Uterus (tissue), 4 donors: Measurements from ENCODE around the gene GMDS. TPM values are rescaled to one million over a fixed set of nuclear protein-coding genes. Genes with fewer than 3 reads are reported as not detected.

Experiments
- DNase-seq, 2 donors: peaks; one replicate each; pipeline ENCODE4 v3.0.0-alpha.2; 2019 to 2020
- H3K27ac ChIP-seq, 2 donors: fragments of 200-600 bp; sonication (generic); 1 replicate in 1 of 2; 2 replicates in 1 of 2; pipeline ENCODE4 v1.5.1; 2016 to 2018
- H3K27me3 ChIP-seq, 2 donors: fragments of 200-600 bp; sonication (generic); one replicate each; pipeline ENCODE4 v1.5.1; 2018 to 2019; ENCODE audit warnings: control low read depth in 1 of 2
- H3K36me3 ChIP-seq, 2 donors: fragments of 200-600 bp; sonication (generic); one replicate each; pipeline ENCODE4 v1.5.1; 2019; ENCODE audit warnings: control low read depth in 1 of 2
- H3K4me1 ChIP-seq, 2 donors: fragments of 200-600 bp; sonication (generic); one replicate each; pipeline ENCODE4 v1.5.1; 2018 to 2019; ENCODE audit warnings: control low read depth in 1 of 2
- H3K4me3 ChIP-seq, 2 donors: fragments of 200-600 bp; sonication (generic); 1 replicate in 1 of 2; 2 replicates in 1 of 2; pipeline ENCODE4 v1.5.1; 2018 to 2019; ENCODE audit warnings: mild to moderate bottlenecking in 1 of 2
- H3K9me3 ChIP-seq, 2 donors: fragments of 200-600 bp; sonication (generic); one replicate each; pipeline ENCODE4 v1.5.1; 2019; ENCODE audit warnings: control low read depth in 1 of 2
- POLR2A ChIP-seq, 2 donors: fragments of 450-650 bp; IDR thresholded peaks; one replicate each; pipeline ENCODE4 v1.6.1; 2016; ENCODE audit warnings: antibody characterized with exemption in 2 of 2, mild to moderate bottlenecking in 1 of 2, moderate library complexity in 1 of 2
- intact Hi-C: fragments of 100-400 bp; cut with DNase I; formaldehyde crosslinking; loops from one replicate; pipeline ENCODE4 v1.15.1; 2023; ENCODE audit warnings: low total_unique reads
- total RNA-seq, 4 donors: library from RNA; depleted of rRNA in 3 of 4; stranded (reverse); fragments of >200 nt in 3 of 4; gene quantifications; one replicate each; pipeline versions ENCODE4 v1.1.0 to v1.2.4, GENCODE V29; 2014 to 2023
- TF ChIP-seq, protein P1 (sequence below), 4 experiments: fragments of 200-600 bp in 2 of 4; fragments of 450-650 bp in 2 of 4; sonication (generic) in 2 of 4; IDR thresholded peaks; one replicate each; pipeline ENCODE4 v1.5.1; 2016 to 2019; ENCODE audit warnings: antibody characterized with exemption in 4 of 4, mild to moderate bottlenecking in 2 of 4, moderate library complexity in 1 of 4
- donor health status: DM: yes; HTN: yes; CAD: no.

The GMDS gene
- total RNA-seq, 4 donors from 2014 or later, result 5.3 to 17.4 (median 12.9) TPM

DNA sequence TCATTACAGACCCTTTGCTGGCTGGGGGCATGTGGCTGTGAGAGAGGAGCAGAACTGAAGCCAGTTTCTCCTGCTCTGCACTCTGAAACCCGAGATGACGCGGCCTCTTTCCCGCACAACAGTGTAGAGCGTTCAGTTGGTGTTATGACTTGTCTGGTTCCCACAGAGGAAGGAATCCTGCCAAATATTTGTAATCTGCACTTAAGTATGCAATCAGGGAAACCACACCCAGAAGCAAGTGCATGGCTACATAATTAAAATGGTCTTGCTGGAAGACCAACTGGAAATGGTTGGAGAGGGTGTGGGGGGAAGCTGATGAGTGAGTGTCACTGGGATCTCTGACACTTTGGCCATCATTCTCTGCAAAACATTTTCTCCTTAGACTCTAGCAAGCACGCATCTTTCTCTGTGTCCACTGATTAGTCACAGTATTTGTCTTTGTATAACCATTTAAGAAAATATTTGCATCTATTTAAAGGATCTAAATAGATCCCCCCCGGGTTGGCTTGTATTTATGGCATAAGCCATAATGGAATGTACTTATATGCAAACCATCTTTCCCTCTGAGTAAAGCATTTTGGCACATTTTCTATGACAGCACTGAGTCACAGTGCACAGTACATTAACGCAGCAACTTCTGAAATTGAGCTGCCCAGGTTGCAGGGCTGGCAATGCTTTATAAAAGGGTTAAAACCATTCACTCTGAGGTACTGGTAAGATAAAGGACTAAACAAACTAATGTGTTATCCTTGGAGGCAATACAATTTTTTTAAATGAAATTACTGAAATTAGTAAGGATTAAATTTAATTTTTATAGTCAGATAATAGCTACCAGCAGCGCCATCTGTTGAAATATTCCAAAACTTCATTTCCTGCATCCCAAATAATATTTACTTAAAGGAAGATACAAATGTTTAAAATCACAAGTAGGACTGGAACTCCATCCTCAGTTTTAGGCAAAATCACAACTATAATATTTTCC lies 559.0 kb downstream of the GMDS start:
- intact Hi-C loops, result no loop called here
- Histone ChIP-seq H3K9me3 (no peaks in the 10 kb centered on the region), H3K4me1 (no peaks in the 10 kb centered on the region), H3K36me3 (no peaks in the 10 kb centered on the region), H3K27me3 (no peaks in the 10 kb centered on the region), H3K27ac (no peak overlapping the region), H3K4me3 (no peak overlapping the region)
- TF ChIP-seq, protein P1, sequence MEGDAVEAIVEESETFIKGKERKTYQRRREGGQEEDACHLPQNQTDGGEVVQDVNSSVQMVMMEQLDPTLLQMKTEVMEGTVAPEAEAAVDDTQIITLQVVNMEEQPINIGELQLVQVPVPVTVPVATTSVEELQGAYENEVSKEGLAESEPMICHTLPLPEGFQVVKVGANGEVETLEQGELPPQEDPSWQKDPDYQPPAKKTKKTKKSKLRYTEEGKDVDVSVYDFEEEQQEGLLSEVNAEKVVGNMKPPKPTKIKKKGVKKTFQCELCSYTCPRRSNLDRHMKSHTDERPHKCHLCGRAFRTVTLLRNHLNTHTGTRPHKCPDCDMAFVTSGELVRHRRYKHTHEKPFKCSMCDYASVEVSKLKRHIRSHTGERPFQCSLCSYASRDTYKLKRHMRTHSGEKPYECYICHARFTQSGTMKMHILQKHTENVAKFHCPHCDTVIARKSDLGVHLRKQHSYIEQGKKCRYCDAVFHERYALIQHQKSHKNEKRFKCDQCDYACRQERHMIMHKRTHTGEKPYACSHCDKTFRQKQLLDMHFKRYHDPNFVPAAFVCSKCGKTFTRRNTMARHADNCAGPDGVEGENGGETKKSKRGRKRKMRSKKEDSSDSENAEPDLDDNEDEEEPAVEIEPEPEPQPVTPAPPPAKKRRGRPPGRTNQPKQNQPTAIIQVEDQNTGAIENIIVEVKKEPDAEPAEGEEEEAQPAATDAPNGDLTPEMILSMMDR (IDR thresholded peaks at IDR 0.05), result no peak
- TF ChIP-seq POLR2A (IDR thresholded peaks at IDR 0.05), result no peak
- DNase-seq, result no peak

DNA sequence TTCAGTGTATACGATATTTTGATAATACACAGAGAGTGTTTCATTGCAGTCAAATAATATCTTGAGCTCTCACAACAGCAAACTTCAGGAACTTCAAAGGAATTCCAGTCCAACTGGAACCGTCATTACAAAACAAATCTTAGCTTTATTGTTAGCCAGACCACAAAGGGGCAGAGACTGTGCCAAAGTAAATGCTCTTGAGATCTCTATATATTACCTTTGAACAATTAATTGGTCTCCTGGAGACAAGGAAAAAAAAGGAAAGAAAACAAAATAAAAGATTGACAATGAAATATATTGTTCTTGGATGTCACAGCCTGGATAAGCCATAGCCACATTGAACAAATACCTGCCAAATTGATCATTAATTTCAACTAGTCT lies 565.7 kb downstream of the GMDS start:
- DNase-seq, result no peak
- H3K27ac ChIP-seq, result no peak overlapping the region

DNA sequence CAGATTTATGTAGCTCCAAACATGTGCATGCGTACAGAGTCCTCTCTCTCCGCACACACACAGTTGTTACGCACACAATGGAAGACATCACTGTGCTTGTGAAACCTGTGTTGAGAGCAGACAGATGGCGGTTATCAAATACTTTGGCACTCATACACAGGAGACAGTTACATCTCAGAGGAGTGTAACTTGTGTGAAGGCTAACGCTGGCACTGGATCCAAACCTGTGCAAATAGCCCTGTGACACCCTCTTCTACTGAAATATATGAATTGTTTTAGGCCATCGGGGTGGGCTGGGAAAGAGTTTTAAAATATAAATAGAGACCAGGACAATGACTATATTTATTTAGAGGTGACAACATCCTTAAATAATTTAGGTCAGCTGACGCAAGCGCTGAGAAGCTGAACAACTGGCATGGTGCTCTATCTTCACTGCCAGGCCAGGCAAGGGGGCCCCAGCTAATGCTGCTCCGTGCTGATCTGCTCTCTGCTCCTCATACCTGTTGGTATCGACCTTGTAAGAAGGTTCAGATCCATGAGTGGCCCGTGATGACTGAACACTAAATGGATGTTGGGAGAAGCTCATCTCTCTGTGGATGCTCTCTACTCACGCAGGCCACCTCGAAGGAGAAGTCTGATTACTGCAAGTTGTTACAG lies 566.2 kb downstream of the GMDS start:
- intact Hi-C loops, result no loop called here
- Histone ChIP-seq H3K27ac (no peak overlapping the region), H3K4me1 (no peaks in the 10 kb centered on the region), H3K4me3 (no peak overlapping the region), H3K9me3 (no peaks in the 10 kb centered on the region), H3K27me3 (no peaks in the 10 kb centered on the region), H3K36me3 (no peaks in the 10 kb centered on the region)
- TF ChIP-seq POLR2A (IDR thresholded peaks at IDR 0.05), result no peak
- TF ChIP-seq, protein P1 (IDR thresholded peaks at IDR 0.05), result no peak
- no peak for DNase-seq

More for the DNA sequence above, 565.7 kb downstream of the GMDS start:
- intact Hi-C loops, result no loop called here
- H3K27me3 ChIP-seq, result no peaks in the 10 kb centered on the region
- TF ChIP-seq POLR2A (IDR thresholded peaks at IDR 0.05), result no peak
- TF ChIP-seq, protein P1 (IDR thresholded peaks at IDR 0.05), result no peak
- H3K36me3 ChIP-seq, result no peaks in the 10 kb centered on the region
- no peaks in the 10 kb centered on the region for H3K4me1 ChIP-seq
- H3K4me3 ChIP-seq, result no peak overlapping the region
- H3K9me3 ChIP-seq, result no peaks in the 10 kb centered on the region

DNA sequence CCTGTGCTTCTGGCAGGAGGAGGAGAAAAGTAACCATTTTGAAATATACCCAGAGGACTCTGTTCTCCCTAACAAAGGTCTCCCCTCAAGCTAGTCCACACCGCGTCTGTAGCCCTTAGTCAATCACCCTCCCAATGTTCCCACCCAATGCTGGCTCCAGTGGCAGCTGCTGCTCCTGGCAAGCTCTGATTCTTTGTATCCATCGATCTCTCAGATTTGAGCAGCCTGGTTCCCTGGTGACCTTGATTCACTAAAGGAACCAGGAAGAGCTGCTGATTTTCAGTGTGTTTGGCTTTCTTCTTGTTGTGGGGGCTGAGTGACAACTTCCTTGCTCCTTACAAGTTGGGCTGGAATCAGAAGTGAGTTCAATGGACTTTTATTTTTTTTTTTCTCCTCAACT lies 567.2 kb downstream of the GMDS start:
- no peak overlapping the region for H3K27ac ChIP-seq
- TF ChIP-seq, protein P1 (IDR thresholded peaks at IDR 0.05), result no peak
- TF ChIP-seq POLR2A (IDR thresholded peaks at IDR 0.05), result no peak

DNA sequence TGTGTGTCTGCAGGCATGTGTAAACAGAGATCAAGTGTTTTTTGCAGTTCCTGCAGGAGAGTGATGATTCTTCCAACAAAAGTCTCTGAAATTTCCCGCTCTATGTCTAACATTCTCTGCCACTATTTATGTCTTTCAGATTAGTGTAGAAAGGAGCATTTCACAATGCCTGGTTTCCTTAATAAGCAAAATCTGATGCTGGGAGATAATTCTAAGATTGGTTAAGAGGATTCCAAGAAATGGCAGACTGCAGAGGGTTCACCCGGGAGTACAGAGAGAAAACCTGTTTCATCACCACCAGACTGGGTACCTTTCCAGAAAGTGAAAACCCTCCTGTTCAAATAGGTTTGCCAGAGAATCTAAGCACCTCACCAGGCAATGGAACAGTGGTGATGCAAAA lies 573.0 kb downstream of the GMDS start:
- H3K9me3 ChIP-seq, result no peaks in the 10 kb centered on the region
- H3K36me3 ChIP-seq, result no peaks in the 10 kb centered on the region
- no peak for TF ChIP-seq POLR2A (IDR thresholded peaks at IDR 0.05)
- TF ChIP-seq, protein P1 (IDR thresholded peaks at IDR 0.05), result no peak
- intact Hi-C loops, result no loop called here
- no peak overlapping the region for H3K4me3 ChIP-seq
- H3K27me3 ChIP-seq, result no peaks in the 10 kb centered on the region
- DNase-seq, result no peak
- H3K27ac ChIP-seq, result no peak overlapping the region
- no peaks in the 10 kb centered on the region for H3K4me1 ChIP-seq

More for the DNA sequence above, 567.2 kb downstream of the GMDS start:
- no peaks in the 10 kb centered on the region for H3K27me3 ChIP-seq
- H3K36me3 ChIP-seq, result no peaks in the 10 kb centered on the region
- no peak overlapping the region for H3K4me3 ChIP-seq
- no peaks in the 10 kb centered on the region for H3K9me3 ChIP-seq
- intact Hi-C loops, result no loop called here
- no peaks in the 10 kb centered on the region for H3K4me1 ChIP-seq
- no peak for DNase-seq
